ENCODE measurements around the gene GRP.
A peak's percentile ranks its signal among the peaks of the same experiment; 100 is the strongest.

Gene GRP

GRCh38 chr18:59219672-59220163, at the start of gene GRP:
GRP (plus strand) TSS chr18:59220158; CDS start chr18:59220266, 108 bp downstream.
- no peak for DNase-seq (ENCODE audit: low read depth in 2 of 2)

GRCh38 chr18:59172664-59173249, 47.2 kb upstream of the GRP start:
- no peak for DNase-seq (ENCODE audit: low read depth in 2 of 2)

- no peak for DNase-seq (ENCODE audit: low read depth in 2 of 2)
Measured at GRCh38 chr18:59177485-59177884, 42.5 kb upstream of the GRP start.

GRCh38 chr18:59180150-59180845, 39.7 kb upstream of the GRP start:
- DNase-seq (ENCODE audit: low read depth in 2 of 2): no peak

- no peak for DNase-seq (ENCODE audit: low read depth in 2 of 2)
Measured at GRCh38 chr18:59182673-59183072, 37.3 kb upstream of the GRP start.

GRCh38 chr18:59189008-59189407, 30.9 kb upstream of the GRP start:
- no peak for DNase-seq (ENCODE audit: low read depth in 2 of 2)

GRCh38 chr18:59189746-59190145, 30.2 kb upstream of the GRP start:
- no peak for DNase-seq (ENCODE audit: low read depth in 2 of 2)

GRCh38 chr18:59196161-59196725, 23.7 kb upstream of the GRP start:
- DNase-seq (ENCODE audit: low read depth in 2 of 2): no peak

- DNase-seq (ENCODE audit: low read depth in 2 of 2): no peak
Measured at GRCh38 chr18:59197636-59198035, 22.3 kb upstream of the GRP start.

- no peak for DNase-seq (ENCODE audit: low read depth in 2 of 2)
Measured at GRCh38 chr18:59198215-59198614, 21.7 kb upstream of the GRP start.

- no peak for DNase-seq (ENCODE audit: low read depth in 2 of 2)
Measured at GRCh38 chr18:59200787-59201186, 19.2 kb upstream of the GRP start.

- peak in 1 of 2 donors; percentile 1 for DNase-seq (ENCODE audit: low read depth in 2 of 2)
Measured at GRCh38 chr18:59202258-59202820, 17.6 kb upstream of the GRP start.

- no peak for DNase-seq (ENCODE audit: low read depth in 2 of 2)
Measured at GRCh38 chr18:59207506-59207905, 12.5 kb upstream of the GRP start.

GRCh38 chr18:59208602-59209125, 11.3 kb upstream of the GRP start:
- no peak for DNase-seq (ENCODE audit: low read depth in 2 of 2)

- DNase-seq (ENCODE audit: low read depth in 2 of 2): no peak
Measured at GRCh38 chr18:59210299-59210698, 9.7 kb upstream of the GRP start.

- DNase-seq (ENCODE audit: low read depth in 2 of 2): no peak
Measured at GRCh38 chr18:59211629-59212028, 8.3 kb upstream of the GRP start.

GRCh38 chr18:59218018-59218417, 1.9 kb upstream of the GRP start:
- no peak for DNase-seq (ENCODE audit: low read depth in 2 of 2)

GRCh38 chr18:59220164-59220783, 316 bp downstream of the GRP start:
- no peak for DNase-seq (ENCODE audit: low read depth in 2 of 2)

GRCh38 chr18:59220784-59221765, 1.1 kb downstream of the GRP start:
- DNase-seq (ENCODE audit: low read depth in 2 of 2): no peak

GRCh38 chr18:59222341-59222740, 2.4 kb downstream of the GRP start:
- DNase-seq (ENCODE audit: low read depth in 2 of 2): no peak

GRCh38 chr18:59228351-59228750, 8.4 kb downstream of the GRP start:
- no peak for DNase-seq (ENCODE audit: low read depth in 2 of 2)
